Chondrocyte (in vitro differentiated cells): ENCODE results near the gene ACOXL. TPM values are rescaled to one million over a fixed set of nuclear protein-coding genes. Genes with fewer than 3 reads are reported as not detected.

Experiments
- DNase-seq: peaks from one replicate; pipeline ENCODE4 v3.0.0; 2021; ENCODE audit warnings: mixed read lengths, low spot score
- H3K27ac Mint-ChIP-seq: one replicate; pipeline ENCODE4 v1.8.0; 2021; ENCODE audit warnings: mild to moderate bottlenecking, moderate library complexity, mixed read lengths; ENCODE audit not compliant: unreplicated experiment
- H3K27me3 Mint-ChIP-seq: 2 replicates; pipeline ENCODE4 v1.8.0; 2021; ENCODE audit warnings: low read depth, mixed read lengths
- H3K36me3 Mint-ChIP-seq: 2 replicates; pipeline ENCODE4 v1.8.0; 2021; ENCODE audit warnings: low read depth, mixed read lengths
- H3K4me1 Mint-ChIP-seq: 2 replicates; pipeline ENCODE4 v1.8.0; 2021; ENCODE audit warnings: low read depth, mild to moderate bottlenecking, mixed read lengths
- H3K4me3 Mint-ChIP-seq: one replicate; pipeline ENCODE4 v1.8.0; 2021; ENCODE audit warnings: mild to moderate bottlenecking, moderate library complexity, mixed read lengths; ENCODE audit not compliant: unreplicated experiment
- H3K9me3 Mint-ChIP-seq: 2 replicates; pipeline ENCODE4 v1.8.0; 2021; ENCODE audit warnings: low read depth, mixed read lengths
- total RNA-seq: library from RNA; stranded (reverse); gene quantifications from 3 replicates; pipeline ENCODE4 v1.2.1, GENCODE V29; 2021
- TF ChIP-seq, protein P1 (sequence below): fragments of 200-600 bp; sonication (generic); IDR thresholded peaks from 2 replicates; pipeline ENCODE4 v1.5.0; 2021; ENCODE audit warnings: antibody characterized with exemption, mild to moderate bottlenecking, moderate library complexity

Gene ACOXL
- total RNA-seq, 1 donor from 2014 or later: not detected

DNA sequence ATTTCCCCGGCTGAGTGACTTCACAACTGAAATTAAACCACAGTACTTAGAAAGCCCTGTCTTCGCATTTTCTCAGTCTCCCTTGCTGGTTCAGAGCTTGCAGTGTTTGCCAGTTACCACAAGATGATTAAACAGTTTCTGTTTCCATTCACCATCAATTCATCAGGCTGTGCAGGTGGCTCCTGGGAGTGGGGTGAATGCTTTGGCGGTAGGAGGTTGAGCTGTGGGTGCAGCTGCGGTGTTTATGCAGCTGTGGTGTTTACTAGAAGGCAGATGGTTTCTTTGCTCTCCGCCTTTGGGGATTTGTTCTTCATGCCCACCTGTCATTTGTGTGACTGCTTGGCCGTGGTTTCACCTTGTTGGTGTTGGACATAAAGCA, 16.1 kb downstream of the ACOXL start:
- Mint-ChIP-seq H3K4me1 (no peaks in the 10 kb centered on the region), H3K4me3 (no peak overlapping the region), H3K27me3 (peaks cover 49% of the 10 kb centered on the region), H3K27ac (no peak overlapping the region), H3K9me3 (no peaks in the 10 kb centered on the region), H3K36me3 (no peaks in the 10 kb centered on the region)
- no peak for DNase-seq
- TF ChIP-seq, protein P1, sequence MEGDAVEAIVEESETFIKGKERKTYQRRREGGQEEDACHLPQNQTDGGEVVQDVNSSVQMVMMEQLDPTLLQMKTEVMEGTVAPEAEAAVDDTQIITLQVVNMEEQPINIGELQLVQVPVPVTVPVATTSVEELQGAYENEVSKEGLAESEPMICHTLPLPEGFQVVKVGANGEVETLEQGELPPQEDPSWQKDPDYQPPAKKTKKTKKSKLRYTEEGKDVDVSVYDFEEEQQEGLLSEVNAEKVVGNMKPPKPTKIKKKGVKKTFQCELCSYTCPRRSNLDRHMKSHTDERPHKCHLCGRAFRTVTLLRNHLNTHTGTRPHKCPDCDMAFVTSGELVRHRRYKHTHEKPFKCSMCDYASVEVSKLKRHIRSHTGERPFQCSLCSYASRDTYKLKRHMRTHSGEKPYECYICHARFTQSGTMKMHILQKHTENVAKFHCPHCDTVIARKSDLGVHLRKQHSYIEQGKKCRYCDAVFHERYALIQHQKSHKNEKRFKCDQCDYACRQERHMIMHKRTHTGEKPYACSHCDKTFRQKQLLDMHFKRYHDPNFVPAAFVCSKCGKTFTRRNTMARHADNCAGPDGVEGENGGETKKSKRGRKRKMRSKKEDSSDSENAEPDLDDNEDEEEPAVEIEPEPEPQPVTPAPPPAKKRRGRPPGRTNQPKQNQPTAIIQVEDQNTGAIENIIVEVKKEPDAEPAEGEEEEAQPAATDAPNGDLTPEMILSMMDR: no peak

DNA sequence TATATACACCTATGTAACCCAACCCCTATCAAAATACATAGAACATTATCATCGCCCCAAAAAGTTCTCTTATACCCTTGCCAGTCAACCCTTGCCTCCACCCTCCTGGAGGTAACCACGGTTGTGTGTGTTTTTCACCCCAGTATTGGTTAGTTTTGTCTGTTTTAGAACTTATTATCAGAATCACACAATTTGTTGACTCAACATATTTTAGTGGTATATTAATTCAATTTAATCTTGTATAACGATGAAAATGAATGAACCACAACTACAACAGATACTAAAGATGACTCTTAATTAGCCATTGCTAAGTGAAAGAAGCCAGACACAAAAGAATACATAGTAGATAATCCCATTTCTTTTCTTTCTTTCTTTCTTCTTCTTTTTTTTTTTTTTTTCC, 19.3 kb downstream of the ACOXL start:
- H3K36me3 Mint-ChIP-seq: no peaks in the 10 kb centered on the region
- H3K27ac Mint-ChIP-seq: no peak overlapping the region
- H3K4me3 Mint-ChIP-seq: no peak overlapping the region
- no peaks in the 10 kb centered on the region for H3K9me3 Mint-ChIP-seq
- peaks cover 31% of the 10 kb centered on the region for H3K27me3 Mint-ChIP-seq
- H3K4me1 Mint-ChIP-seq: no peaks in the 10 kb centered on the region
- TF ChIP-seq, protein P1: no peak
- no peak for DNase-seq

DNA sequence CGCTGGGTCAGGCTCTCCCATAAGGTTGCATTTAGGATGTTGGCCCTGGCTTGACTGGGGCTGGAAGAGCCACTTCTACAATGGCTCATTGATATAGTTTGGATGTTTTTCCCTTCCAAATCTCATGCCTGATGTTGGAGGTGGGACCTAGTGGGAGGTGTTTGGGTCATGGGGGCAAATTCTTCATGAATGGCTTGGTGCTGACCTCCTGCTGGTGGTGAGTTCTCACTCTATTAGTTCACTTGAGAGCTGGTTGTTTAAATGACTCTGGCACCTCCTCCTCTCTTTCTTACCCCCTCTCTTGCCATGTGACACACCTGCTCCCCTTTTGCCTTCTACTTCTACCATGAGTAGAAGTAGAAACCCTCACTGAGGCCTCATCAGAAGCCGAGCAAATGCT, 20.5 kb downstream of the ACOXL start:
- no peak for DNase-seq
- Mint-ChIP-seq H3K36me3 (no peaks in the 10 kb centered on the region), H3K27ac (no peak overlapping the region), H3K4me1 (no peaks in the 10 kb centered on the region), H3K4me3 (no peak overlapping the region), H3K9me3 (no peaks in the 10 kb centered on the region), H3K27me3 (peaks cover 22% of the 10 kb centered on the region)
- TF ChIP-seq, protein P1: no peak

DNA sequence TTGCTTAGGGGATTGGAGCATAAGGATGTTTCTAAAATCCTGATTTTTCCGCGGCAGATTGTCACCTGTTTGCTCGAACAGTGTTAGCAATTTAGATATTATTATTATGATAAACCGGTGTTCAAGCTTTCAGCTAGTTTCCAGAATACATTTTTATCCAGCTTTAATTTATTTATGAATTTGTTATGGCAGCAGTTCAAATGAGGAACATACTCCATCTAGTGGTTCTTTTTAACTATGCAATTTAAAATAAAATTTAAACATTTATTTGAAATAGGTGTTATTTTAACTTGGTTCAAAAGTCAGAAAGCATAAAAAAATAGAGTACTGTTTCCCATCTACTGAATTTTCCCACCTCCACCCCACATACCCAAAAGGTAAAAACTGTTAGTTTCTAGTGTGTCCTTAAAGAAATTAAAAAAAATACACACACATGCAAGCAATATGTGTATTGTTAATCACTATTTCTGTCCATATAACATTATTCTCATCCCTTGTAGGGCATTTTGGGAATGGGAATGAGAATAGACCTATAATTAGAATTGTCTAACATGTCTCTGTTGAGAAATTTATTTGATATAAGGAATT, 23.2 kb downstream of the ACOXL start:
- no peak for DNase-seq
- Mint-ChIP-seq H3K9me3 (peaks cover 19% of the 10 kb centered on the region), H3K27ac (no peak overlapping the region), H3K4me3 (no peak overlapping the region), H3K27me3 (peaks cover 15% of the 10 kb centered on the region), H3K4me1 (no peaks in the 10 kb centered on the region), H3K36me3 (peaks cover 14% of the 10 kb centered on the region)
- TF ChIP-seq, protein P1: peak; percentile 87

DNA sequence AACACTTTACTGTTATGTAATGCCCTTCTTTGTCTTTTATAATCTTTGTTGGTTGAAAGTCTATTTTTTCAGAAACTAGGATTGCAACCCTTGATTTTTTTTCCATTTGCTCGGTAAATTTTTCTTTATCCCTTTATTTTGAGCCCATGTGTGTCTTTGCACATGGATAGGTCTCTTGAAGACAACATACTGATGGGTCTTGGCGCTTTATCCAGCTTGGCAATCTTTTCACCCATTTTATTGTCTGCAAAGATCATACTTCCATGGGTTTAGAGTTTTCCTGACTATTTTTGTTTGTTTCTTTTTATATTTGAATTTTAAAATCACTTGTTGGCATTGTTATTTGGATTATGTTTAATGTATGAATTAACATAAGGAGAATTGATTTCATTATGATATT, 27.0 kb downstream of the ACOXL start:
- no peak for DNase-seq
- Mint-ChIP-seq H3K4me1 (no peaks in the 10 kb centered on the region), H3K36me3 (peaks cover 14% of the 10 kb centered on the region), H3K9me3 (peaks cover 30% of the 10 kb centered on the region), H3K4me3 (no peak overlapping the region), H3K27me3 (peaks cover 24% of the 10 kb centered on the region), H3K27ac (no peak overlapping the region)
- TF ChIP-seq, protein P1: no peak
